ENCODE data around the gene SESN3.

The SESN3 gene

DNA sequence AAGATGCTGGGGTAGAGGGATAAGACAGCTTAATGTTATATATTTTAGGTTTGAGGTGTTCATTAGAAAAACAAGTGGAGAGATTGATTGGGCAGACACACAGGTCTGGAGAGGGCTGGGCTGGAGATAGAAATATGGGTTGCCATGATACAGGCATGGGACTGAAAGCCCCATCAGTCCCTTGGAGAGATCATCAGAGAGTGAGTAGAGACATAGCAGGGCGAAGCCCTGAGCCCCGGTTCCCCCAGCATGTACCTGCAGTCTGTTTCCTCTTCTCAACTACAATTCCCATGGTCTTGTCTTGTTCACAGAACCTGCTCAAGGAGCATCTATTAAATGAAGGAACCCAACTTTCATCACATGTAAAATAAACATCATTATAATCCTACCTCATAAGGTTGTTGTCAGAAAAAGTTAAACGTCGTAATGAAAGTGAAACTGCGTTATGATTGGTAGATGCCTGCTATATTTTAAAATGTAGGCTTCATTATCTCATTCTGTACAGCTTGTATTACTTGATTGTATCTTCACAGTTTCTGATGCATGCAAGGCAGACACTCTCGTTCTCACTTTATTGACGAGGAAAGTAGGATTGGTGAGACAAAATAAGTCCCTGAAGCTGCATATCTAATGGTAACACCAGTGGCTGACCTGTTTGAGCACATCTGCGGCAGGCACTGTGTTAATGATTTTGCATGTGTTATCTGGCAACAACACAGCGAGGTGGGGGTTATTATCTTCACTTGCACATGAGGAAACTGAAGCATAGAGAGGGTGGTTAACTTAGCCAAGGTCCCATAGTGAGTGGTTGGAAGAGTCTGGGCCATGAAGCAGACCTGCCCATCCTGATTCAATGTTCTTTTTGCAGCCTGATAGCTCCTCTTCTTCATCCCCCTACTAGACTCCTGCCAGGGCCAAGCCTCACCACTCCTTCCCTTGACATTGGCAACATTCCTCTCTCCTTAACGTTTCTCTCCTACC is 77.8 kb downstream of the SESN3 start:
- TF ChIP-seq, protein P1, sequence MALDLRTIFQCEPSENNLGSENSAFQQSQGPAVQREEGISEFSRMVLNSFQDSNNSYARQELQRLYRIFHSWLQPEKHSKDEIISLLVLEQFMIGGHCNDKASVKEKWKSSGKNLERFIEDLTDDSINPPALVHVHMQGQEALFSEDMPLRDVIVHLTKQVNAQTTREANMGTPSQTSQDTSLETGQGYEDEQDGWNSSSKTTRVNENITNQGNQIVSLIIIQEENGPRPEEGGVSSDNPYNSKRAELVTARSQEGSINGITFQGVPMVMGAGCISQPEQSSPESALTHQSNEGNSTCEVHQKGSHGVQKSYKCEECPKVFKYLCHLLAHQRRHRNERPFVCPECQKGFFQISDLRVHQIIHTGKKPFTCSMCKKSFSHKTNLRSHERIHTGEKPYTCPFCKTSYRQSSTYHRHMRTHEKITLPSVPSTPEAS (tag by site-specific recombination; IDR thresholded peaks at IDR 0.05), result no peak
- TF ChIP-seq ZNF174 (tag by site-specific recombination; IDR thresholded peaks at IDR 0.05) (no peak), ZNF561 (tag by site-specific recombination; IDR thresholded peaks at IDR 0.05; ENCODE audit: borderline replicate concordance) (no peak), ZNF664 (tag by site-specific recombination; IDR thresholded peaks at IDR 0.05) (no peak), KLF16 (tag by site-specific recombination; IDR thresholded peaks at IDR 0.05) (no peak), ZNF433 (tag by site-specific recombination; IDR thresholded peaks at IDR 0.05; ENCODE audit: low read depth) (no peak), IKZF3 (tag by site-specific recombination; IDR thresholded peaks at IDR 0.05) (no peak), ZNF473 (tag by site-specific recombination; IDR thresholded peaks at IDR 0.05) (no peak), ZNF302 (tag by site-specific recombination; IDR thresholded peaks at IDR 0.05; ENCODE audit: low read depth) (no peak), KLF7 (tag by site-specific recombination; IDR thresholded peaks at IDR 0.05; ENCODE audit: borderline replicate concordance) (no peak), SALL2 (tag by site-specific recombination; IDR thresholded peaks at IDR 0.05; ENCODE audit: borderline replicate concordance) (no peak), GLIS1 (tag by site-specific recombination; IDR thresholded peaks at IDR 0.05) (no peak), ZNF600 (tag by site-specific recombination; IDR thresholded peaks at IDR 0.05) (no peak), ZNF558 (tag by site-specific recombination; IDR thresholded peaks at IDR 0.05) (no peak), ZNF350 (tag by site-specific recombination; IDR thresholded peaks at IDR 0.05) (no peak), HOXC10 (CRISPR knock-in tag; IDR thresholded peaks at IDR 0.05) (no peak)
- TF ChIP-seq, protein P2, sequence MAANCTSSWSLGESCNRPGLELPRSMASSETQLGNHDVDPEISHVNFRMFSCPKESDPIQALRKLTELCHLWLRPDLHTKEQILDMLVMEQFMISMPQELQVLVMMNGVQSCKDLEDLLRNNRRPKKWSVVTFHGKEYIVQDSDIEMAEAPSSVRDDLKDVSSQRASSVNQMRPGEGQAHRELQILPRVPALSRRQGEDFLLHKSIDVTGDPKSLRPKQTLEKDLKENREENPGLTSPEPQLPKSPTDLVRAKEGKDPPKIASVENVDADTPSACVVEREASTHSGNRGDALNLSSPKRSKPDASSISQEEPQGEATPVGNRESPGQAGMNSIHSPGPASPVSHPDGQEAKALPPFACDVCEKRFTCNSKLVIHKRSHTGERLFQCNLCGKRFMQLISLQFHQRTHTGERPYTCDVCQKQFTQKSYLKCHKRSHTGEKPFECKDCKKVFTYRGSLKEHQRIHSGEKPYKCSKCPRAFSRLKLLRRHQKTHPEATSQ (tag by site-specific recombination; IDR thresholded peaks at IDR 0.05), result no peak
- TF ChIP-seq, protein P3, sequence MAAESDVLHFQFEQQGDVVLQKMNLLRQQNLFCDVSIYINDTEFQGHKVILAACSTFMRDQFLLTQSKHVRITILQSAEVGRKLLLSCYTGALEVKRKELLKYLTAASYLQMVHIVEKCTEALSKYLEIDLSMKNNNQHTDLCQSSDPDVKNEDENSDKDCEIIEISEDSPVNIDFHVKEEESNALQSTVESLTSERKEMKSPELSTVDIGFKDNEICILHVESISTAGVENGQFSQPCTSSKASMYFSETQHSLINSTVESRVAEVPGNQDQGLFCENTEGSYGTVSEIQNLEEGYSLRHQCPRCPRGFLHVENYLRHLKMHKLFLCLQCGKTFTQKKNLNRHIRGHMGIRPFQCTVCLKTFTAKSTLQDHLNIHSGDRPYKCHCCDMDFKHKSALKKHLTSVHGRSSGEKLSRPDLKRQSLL (tag by site-specific recombination; IDR thresholded peaks at IDR 0.05), result no peak
- TF ChIP-seq, protein P4, sequence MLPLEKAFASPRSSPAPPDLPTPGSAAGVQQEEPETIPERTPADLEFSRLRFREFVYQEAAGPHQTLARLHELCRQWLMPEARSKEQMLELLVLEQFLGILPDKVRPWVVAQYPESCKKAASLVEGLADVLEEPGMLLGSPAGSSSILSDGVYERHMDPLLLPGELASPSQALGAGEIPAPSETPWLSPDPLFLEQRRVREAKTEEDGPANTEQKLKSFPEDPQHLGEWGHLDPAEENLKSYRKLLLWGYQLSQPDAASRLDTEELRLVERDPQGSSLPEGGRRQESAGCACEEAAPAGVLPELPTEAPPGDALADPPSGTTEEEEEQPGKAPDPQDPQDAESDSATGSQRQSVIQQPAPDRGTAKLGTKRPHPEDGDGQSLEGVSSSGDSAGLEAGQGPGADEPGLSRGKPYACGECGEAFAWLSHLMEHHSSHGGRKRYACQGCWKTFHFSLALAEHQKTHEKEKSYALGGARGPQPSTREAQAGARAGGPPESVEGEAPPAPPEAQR (tag by site-specific recombination; IDR thresholded peaks at IDR 0.05), result no peak
- ChIA-PET CTCF (interaction anchor here (0.7 to 7.5 kb wide), 24 partner anchors 21 to 1115 kb away, joined by 3 to 169 read pairs (median 4); partner anchors contain the start of genes FAM76B, SESN3 and SRSF8), POLR2A (interaction anchor here (1.2 kb wide), 1 partner anchor 636 kb away, joined by 3 read pairs; no protein-coding TSS in a partner anchor)
- H3K27ac ChIP-seq (ENCODE audit: extremely low read depth, low read depth, low read length), result no peak overlapping the region
- no peak overlapping the region for H3K4me3 ChIP-seq (ENCODE audit: low read depth, low read length)
- H3K9me3 ChIP-seq (ENCODE audit: control insufficient read depth, insufficient read depth, low read depth, low read length), result no peaks in the 10 kb centered on the region
- no peaks in the 10 kb centered on the region for H3K36me3 ChIP-seq (ENCODE audit: control insufficient read depth in 2 of 2, insufficient read depth in 1 of 2, low read length in 2 of 2)
- no peaks in the 10 kb centered on the region; the same call in 1 of the 2 replicates for H3K4me1 ChIP-seq (ENCODE audit: control insufficient read depth, insufficient read depth, low read length)

All from HEK293 (cell line).